Ectodermal cell (in vitro differentiated cells): ENCODE results near the gene IRX4.

Experiments
- H3K27ac ChIP-seq: 2 replicates; pipeline ENCODE4 v1.7.0; 2013; ENCODE audit warnings: mild to moderate bottlenecking, low read depth, low read length; ENCODE audit not compliant: insufficient read depth, poor library complexity, severe bottlenecking
- H3K27me3 ChIP-seq: 2 replicates; pipeline ENCODE4 v1.7.0; 2013; ENCODE audit warnings: mild to moderate bottlenecking, low read length; ENCODE audit not compliant: insufficient read depth, control insufficient read depth, poor library complexity, severe bottlenecking
- H3K36me3 ChIP-seq: one replicate; pipeline ENCODE4 v1.7.0; 2013; ENCODE audit warnings: low read length; ENCODE audit not compliant: control insufficient read depth, insufficient read depth
- H3K4me1 ChIP-seq: one replicate; pipeline ENCODE4 v1.7.0; 2013; ENCODE audit warnings: low read length; ENCODE audit not compliant: control insufficient read depth, insufficient read depth
- H3K4me3 ChIP-seq: 2 replicates; pipeline ENCODE4 v1.7.0; 2013; ENCODE audit warnings: low read depth, low read length, control low read depth; ENCODE audit not compliant: insufficient read depth
- H3K9me3 ChIP-seq: 2 replicates; pipeline ENCODE4 v1.7.0; 2013; ENCODE audit warnings: mild to moderate bottlenecking, low read length, moderate library complexity; ENCODE audit not compliant: control insufficient read depth
- WGBS, 2 experiments: methylation state at CpG; one replicate each; pipeline ENCODE4 v1.1.7; 2013; ENCODE audit warnings: missing lambda C conversion rate in 2 of 2; 5-methylcytosine and 5-hydroxymethylcytosine counted together

IRX4 gene

DNA sequence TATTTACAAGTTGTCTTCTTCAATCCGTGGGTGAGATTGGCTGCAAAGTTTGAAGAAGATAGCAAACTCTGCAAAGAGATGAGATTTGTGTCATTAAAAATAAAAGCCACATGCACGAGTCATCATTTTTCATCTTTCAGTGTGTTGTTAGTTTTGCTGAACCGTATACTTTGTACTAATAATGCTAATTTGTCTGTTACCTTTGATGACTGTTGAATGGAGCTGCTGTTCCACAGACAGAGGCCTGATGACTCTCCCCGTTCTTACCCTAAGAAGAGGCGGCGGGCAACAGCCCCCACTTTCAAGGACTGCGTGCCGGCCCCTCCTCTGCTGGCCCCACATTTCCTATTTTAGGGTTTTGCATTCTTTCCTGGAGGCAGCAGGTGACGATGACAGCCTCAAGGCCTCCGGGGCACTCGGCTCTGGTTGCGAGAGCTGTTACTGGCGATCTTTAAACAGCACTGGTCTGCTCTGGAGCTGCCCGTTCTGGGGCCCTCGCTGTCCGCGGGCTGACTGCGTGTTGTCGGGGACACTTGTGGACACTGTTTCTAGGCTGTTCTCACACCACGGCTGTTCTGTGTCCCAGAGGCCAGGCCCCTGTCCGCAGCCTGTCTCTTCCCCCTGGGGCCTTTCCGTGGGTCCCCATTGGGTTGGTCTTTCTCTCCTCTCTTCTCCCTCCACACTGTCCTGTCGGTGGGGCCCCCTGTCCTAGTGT is 46.4 kb downstream of the IRX4 start:
- Histone ChIP-seq H3K36me3 (no peaks in the 10 kb centered on the region), H3K9me3 (no peaks in the 10 kb centered on the region), H3K27me3 (no peaks in the 10 kb centered on the region), H3K4me3 (no peak overlapping the region), H3K4me1 (peaks cover 34% of the 10 kb centered on the region), H3K27ac (no peak overlapping the region)
- WGBS, 2 experiments, result 83 to 86% methylated on average over 22 to 23 of the region's 23 CpGs

DNA sequence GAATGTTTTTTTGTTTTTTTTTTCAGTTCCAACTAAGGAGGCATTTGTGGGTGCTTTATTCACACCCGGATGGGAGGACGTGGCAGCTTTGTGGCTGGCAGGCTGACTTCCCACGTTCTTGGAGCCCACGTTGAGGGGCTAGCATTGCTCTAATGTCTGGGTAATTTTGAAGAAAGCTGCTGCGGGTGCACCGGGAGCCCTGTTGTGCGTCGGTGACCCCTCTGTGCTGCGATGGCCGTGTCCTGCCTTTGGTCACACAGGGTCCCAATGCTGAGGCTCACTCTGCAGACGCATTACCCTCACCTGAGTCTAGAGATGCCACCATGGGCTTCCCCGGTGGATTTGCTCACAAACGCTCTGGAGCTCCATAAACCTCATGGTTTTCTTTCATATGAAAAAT is 47.3 kb downstream of the IRX4 start:
- Histone ChIP-seq H3K4me1 (peaks cover 32% of the 10 kb centered on the region), H3K36me3 (no peaks in the 10 kb centered on the region), H3K27me3 (no peaks in the 10 kb centered on the region), H3K27ac (no peak overlapping the region), H3K9me3 (no peaks in the 10 kb centered on the region), H3K4me3 (no peak overlapping the region)
- 90 to 92% methylated on average over 13 of the region's 13 CpGs for WGBS, 2 experiments

DNA sequence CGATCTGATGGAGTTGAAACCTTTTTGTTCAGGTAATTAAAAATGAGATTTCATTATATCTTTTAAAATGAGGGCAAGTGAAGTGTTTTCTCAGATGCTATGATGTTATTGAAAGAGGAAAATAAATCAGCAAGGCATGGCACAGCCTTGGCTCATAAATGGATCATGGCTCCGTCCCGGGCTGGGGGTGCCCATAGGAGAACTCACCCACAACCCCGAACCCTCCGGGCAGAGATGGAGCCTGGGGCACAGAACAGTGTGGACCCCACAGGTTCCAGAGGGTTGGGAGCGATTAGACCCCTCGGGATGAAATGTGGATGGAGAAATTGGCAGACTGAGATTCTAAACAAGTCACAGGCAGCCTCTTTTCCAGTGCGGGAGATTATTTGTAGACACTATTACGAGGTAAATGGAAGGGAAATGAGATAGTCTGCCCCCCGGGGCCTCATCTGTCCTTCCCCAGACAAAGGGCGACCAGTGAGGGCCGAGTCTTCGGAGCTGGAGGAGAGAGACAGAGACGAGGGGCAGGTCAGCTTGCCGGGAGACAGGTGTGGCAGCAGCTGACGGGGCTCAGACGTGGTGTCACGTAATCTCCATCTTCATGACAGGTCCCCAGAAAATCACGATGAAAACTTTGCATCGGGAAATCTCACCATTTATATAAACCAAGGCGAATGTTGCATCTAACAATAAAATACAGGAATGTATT is 47.9 kb downstream of the IRX4 start:
- Histone ChIP-seq H3K27ac (no peak overlapping the region), H3K4me1 (peaks cover 32% of the 10 kb centered on the region), H3K36me3 (no peaks in the 10 kb centered on the region), H3K27me3 (no peaks in the 10 kb centered on the region), H3K9me3 (no peaks in the 10 kb centered on the region), H3K4me3 (no peak overlapping the region)
- 62% methylated on average over 21 of the region's 21 CpGs for WGBS, 2 experiments

DNA sequence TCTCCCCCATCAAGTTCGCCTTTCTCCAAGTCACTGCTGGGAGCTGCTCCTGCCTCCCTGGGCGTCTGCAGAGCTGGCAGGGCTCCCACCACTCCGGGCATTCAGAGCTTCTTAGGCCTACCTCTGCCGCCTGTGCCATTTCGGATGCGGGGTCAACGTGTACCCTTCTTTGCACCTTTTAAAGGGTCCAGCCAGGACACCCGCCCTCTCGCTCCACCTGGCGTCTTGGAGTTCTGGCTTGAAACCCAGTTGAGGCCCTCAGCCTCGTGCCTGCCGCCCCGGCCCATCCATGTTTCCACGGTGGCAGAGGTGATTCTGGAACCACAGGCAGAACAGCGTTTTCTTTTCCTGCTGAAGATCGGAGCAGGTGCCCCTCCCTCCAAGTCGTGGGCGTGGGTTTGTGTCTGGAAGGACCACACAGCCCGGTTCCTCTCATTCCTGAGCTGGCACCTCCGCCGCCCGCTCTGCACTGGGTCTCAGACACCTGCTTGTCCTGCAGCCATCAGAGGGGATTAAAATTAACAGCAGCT is 48.6 kb downstream of the IRX4 start:
- WGBS, 2 experiments, result 81 to 83% methylated on average over 22 of the region's 22 CpGs
- no peak overlapping the region for H3K4me3 ChIP-seq
- H3K36me3 ChIP-seq, result no peaks in the 10 kb centered on the region
- peaks cover 32% of the 10 kb centered on the region for H3K4me1 ChIP-seq
- no peaks in the 10 kb centered on the region for H3K27me3 ChIP-seq
- no peaks in the 10 kb centered on the region for H3K9me3 ChIP-seq
- H3K27ac ChIP-seq, result no peak overlapping the region

DNA sequence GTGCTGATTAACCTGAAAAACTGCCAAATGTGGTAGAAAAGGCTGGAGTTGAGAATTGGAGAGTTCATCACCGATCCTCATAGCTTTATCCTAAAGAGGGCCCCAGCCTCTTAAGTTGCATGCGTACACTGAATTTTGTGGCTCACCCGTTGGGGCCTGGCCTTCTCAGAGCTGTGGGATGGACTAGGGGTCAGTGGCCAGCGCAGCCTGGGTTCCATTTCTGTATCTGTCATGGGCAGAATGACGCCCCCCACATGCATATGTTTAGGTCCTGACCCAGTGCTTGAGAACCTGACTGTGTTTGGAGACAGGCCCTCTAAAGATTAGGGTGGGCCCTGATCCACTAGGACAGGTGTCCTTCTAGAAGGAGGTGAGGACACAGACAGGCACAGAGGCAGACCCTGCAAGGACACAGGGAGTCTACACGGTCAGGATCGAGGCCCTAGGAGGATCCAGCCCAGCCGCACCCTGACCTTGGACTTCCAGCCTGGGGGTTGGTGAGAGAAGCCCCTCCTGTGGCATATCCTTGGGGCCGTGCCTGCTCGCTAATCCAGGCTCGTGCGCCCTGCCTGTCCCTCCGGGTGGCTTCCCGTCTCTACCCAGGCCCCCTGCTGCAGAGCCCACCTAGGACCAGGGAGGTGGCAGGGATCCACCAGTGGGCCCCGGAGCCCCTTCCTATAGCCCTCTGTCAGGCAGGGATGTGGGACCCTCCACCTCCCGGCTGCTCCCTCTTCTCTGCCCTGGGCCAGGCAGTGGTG is 49.3 kb downstream of the IRX4 start:
- H3K36me3 ChIP-seq, result no peaks in the 10 kb centered on the region
- 94 to 96% methylated on average over 16 of the region's 16 CpGs for WGBS, 2 experiments
- peaks cover 32% of the 10 kb centered on the region for H3K4me1 ChIP-seq
- H3K27me3 ChIP-seq, result no peaks in the 10 kb centered on the region
- no peak overlapping the region for H3K27ac ChIP-seq
- no peaks in the 10 kb centered on the region for H3K9me3 ChIP-seq
- H3K4me3 ChIP-seq, result no peak overlapping the region

DNA sequence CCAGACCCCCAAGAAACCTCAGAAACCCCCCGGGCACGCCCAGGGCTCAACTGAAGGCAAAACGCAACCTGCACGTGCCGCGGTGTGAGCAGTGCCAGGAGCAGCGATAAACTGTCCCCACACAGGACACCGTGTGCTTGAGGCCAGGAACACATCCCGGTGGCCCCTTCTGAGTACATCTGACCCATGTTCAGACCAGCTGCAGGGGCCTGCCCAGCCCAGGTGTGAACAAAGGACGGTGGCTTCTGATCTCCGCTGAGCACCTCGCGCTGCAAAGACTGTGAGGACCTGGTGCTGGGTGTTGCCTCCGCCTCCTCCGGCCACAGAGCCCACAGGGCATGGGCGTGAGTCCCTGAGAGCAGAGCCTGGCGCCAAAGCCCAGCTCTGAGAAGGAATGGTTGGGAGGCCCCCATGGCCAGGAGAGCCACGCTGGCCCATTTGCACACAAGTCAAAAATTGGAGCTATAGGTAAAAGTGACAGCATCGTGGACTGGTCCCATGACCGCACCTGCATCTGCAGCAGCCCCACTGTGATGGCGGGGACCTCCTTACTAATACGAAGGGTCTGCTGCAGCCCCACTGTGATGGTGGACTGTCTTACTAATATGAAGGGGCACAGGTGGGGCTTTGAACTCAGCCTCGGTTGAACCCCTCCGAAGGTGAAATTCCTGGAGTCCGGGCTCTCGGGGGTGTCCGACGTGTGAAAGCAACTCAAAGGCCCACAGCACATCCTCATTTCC is 50.0 kb downstream of the IRX4 start:
- Histone ChIP-seq H3K27ac (no peak overlapping the region), H3K27me3 (no peaks in the 10 kb centered on the region), H3K4me3 (no peak overlapping the region), H3K4me1 (peaks cover 32% of the 10 kb centered on the region), H3K9me3 (no peaks in the 10 kb centered on the region), H3K36me3 (no peaks in the 10 kb centered on the region)
- 95% methylated on average over 28 of the region's 28 CpGs for WGBS, 2 experiments

DNA sequence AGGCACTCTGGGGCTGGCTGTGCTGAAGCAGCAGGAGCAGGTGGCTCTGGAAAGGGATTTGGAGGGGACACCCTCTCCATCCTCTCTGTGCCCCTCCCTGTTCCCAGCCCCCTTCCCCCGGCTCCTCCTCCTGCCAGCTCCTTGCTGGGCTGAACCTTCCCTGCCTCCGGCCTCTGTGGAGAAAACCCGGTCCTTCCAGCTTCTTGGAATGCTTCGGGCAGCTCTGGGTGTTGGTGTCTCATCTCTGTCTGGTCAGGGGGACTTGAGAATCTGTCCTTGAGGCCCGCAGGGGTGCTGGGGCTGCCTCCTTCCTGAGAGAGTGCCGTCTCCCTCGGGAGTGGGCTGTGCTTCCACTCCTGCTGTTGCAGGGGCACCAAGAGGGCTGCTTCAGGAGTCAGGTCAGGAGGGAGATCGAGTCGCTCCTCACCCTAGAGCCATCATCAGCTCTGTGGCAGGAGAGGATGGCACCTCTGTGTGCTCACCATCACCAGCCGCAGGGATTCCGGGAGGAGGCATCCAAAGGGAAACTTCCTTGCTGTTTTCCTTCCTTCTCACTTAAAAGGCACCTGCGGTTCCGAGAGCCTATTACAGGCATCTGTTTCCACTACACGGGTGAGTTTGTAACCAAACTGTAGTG is 50.9 kb downstream of the IRX4 start:
- H3K36me3 ChIP-seq, result no peaks in the 10 kb centered on the region
- H3K27ac ChIP-seq, result no peak overlapping the region
- no peaks in the 10 kb centered on the region for H3K9me3 ChIP-seq
- H3K4me1 ChIP-seq, result peaks cover 32% of the 10 kb centered on the region
- WGBS, 2 experiments, result 52 to 56% methylated on average over 14 of the region's 14 CpGs
- no peak overlapping the region for H3K4me3 ChIP-seq
- H3K27me3 ChIP-seq, result no peaks in the 10 kb centered on the region

DNA sequence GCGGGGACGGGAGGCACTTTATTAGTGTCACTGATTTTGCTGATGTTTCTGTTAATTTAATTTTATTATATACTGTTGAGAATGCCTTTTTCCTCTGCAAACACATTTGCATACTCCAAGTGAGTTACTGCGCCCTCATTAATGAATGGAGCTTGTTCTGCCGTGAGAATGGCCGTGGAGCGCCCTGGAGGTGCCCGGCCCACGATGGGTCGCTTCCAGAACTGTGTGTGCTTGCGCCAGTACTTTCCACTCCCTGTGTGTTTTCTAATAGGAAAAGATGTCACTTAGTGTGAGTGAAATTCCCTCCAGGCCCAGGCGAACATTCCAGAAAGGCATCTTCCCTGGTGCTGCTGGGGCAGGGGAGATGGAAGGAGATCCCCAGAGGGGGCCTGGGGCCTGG is 51.5 kb downstream of the IRX4 start:
- no peaks in the 10 kb centered on the region for H3K27me3 ChIP-seq
- no peaks in the 10 kb centered on the region for H3K9me3 ChIP-seq
- no peaks in the 10 kb centered on the region for H3K36me3 ChIP-seq
- 91% methylated on average over 11 of the region's 11 CpGs for WGBS, 2 experiments
- no peak overlapping the region for H3K4me3 ChIP-seq
- H3K27ac ChIP-seq, result no peak overlapping the region
- peaks cover 32% of the 10 kb centered on the region for H3K4me1 ChIP-seq

DNA sequence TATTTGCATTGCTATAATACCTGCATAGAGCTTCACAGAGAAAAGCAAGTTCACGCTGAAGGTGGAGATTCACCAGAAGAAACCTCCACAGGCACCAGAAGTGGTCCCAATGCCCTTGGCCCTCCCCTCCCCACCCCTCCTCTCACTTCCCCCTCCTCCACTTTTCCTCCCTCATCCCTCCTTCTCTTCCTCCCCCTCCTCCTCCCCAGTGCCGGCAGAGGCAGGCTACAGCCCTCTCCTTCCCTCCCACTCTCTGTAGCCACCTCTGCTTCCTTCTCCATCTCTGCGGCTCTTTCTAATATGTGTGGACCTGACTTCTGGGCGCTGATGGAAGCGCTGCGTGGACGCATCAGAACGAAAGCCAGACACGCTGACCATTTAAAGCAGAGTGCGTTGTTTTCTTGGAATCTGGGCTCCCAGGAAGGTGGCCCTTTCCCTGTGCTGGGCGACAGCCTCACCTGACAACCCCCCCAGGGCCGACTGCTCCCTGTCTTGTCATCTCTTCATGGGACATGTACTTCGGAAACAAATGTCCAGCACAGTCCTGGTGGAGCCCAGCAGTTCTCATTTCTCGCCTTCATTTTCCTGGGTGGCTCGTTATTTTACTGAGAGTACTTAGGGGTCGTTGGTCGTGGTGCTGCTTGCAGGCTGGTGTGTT is 52.0 kb downstream of the IRX4 start:
- peaks cover 32% of the 10 kb centered on the region for H3K4me1 ChIP-seq
- 88 to 89% methylated on average over 17 of the region's 17 CpGs for WGBS, 2 experiments
- H3K9me3 ChIP-seq, result no peaks in the 10 kb centered on the region
- no peaks in the 10 kb centered on the region for H3K36me3 ChIP-seq
- H3K4me3 ChIP-seq, result no peak overlapping the region
- H3K27ac ChIP-seq, result no peak overlapping the region
- no peaks in the 10 kb centered on the region for H3K27me3 ChIP-seq
